Gastrocnemius medialis (tissue), 4 donors: Measurements from ENCODE around the gene EEF1G. TPM values are rescaled to one million over a fixed set of nuclear protein-coding genes. Genes with fewer than 3 reads are reported as not detected.

Experiments
- ATAC-seq, 2 donors: fragments of 150-250 bp; one replicate each; pipeline ENCODE4 v1.9.1; 2016
- DNase-seq, 2 donors: peaks; one replicate each; pipeline ENCODE4 v3.0.0-alpha.2; 2019
- H3K27ac ChIP-seq, 4 donors: fragments of 200-600 bp; sonication (generic); 1 replicate in 1 of 4; 2 replicates in 3 of 4; pipeline ENCODE4 v1.5.1; 2016 to 2018; ENCODE audit warnings: mild to moderate bottlenecking in 2 of 4, moderate library complexity in 1 of 4
- H3K27me3 ChIP-seq, 3 donors: fragments of 200-600 bp; sonication (generic) in 2 of 3; 1 replicate in 1 of 3; 2 replicates in 2 of 3; pipeline versions ENCODE4 v1.5.1 to v1.6.0; 2016 to 2019; ENCODE audit warnings: mild to moderate bottlenecking in 1 of 3, moderate library complexity in 1 of 3
- H3K36me3 ChIP-seq, 2 donors: fragments of 200-600 bp; sonication (generic) in 1 of 2; one replicate each; pipeline ENCODE4 v1.5.1; 2017 to 2018
- H3K4me1 ChIP-seq, 2 donors: fragments of 200-600 bp; sonication (generic) in 1 of 2; one replicate each; pipeline ENCODE4 v1.5.1; 2016 to 2017; ENCODE audit warnings: mild to moderate bottlenecking in 2 of 2
- H3K4me3 ChIP-seq, 4 donors: fragments of 200-600 bp; sonication (generic) in 3 of 4; 1 replicate in 1 of 4; 2 replicates in 3 of 4; pipeline ENCODE4 v1.5.1; 2016 to 2019; ENCODE audit warnings: mild to moderate bottlenecking in 2 of 4
- H3K9me3 ChIP-seq, 3 donors: fragments of 200-600 bp; sonication (generic) in 2 of 3; 1 replicate in 1 of 3; 2 replicates in 2 of 3; pipeline ENCODE4 v1.5.1; 2016 to 2019
- CTCF ChIP-seq, 5 experiments: fragments of 450-650 bp in 3 of 5; fragments of 200-600 bp in 2 of 5; sonication (generic) in 2 of 5; IDR thresholded peaks in 4 of 5; conservative IDR thresholded peaks in 1 of 5; 1 replicate in 4 of 5; 2 replicates in 1 of 5; pipeline ENCODE4 v1.5.1; 2016 to 2019; ENCODE audit warnings: antibody characterized with exemption in 5 of 5, mild to moderate bottlenecking in 3 of 5, moderate library complexity in 3 of 5
- POLR2A ChIP-seq, 2 donors: fragments of 450-650 bp; IDR thresholded peaks; one replicate each; pipeline ENCODE4 v1.6.1; 2017; ENCODE audit warnings: antibody characterized with exemption in 2 of 2, mild to moderate bottlenecking in 2 of 2, moderate library complexity in 2 of 2
- in situ Hi-C, 4 donors: fragments of 200-750 bp; cut with MboI; loops; one replicate each; pipeline versions ENCODE4 v1.15.0 to v1.8.0; 2017; ENCODE audit warnings: low sequenced_read_pairs in 4 of 4
- intact Hi-C: fragments of 100-400 bp; cut with DNase I; formaldehyde crosslinking; loops from one replicate; pipeline ENCODE4 v1.15.1; 2023; ENCODE audit warnings: low total_unique reads
- total RNA-seq, 4 donors: library from RNA; depleted of rRNA; stranded (reverse); fragments of >200 nt; gene quantifications; one replicate each; pipeline versions ENCODE4 v1.1.0 to v1.2.3, GENCODE V29; 2016

EEF1G gene
- total RNA-seq, 4 donors from 2014 or later, result 1,797 to 2,946 (median 1,897) TPM

DNA sequence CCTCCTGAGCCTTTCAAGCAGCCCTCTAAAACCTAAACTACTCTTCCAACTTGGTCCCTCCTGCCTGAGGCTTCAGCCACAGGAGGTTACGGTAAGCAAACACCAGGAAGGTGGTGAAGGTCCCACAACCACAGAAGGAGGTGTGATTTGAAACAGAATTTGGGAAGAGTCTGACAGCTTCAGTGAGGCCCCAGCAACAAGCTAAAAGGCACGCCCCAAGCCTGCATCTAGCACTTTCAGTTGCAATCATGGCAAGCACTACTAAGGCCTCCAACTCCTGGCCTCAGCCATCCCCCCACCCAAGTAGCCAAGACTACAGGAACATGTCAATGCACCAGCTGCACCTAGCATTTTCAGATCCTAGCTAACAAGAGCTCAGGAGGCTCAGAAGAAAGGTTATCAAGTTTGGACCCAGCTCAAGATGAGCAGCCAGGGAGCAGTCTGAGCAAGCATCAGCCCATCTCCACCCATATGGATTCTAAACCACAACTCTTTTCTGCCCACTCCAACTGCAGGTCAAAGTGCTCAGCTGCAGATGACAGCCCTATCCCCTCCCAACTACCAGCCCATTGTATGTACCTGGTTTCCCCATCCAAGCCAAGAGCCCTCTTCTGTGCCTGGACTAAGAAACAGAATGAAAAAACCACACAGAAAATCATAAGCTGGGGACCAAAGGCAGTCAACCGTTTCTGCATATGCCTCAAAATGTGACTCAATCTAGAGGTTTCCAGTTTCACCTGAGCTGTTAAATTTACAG, 16.6 kb downstream of the EEF1G start:
- Histone ChIP-seq H3K9me3 (no peaks in the 10 kb centered on the region), H3K4me1 (peaks cover 82 to 83% of the 10 kb centered on the region in 2 donors), H3K36me3 (peaks cover 0 to 26% of the 10 kb centered on the region in 2 donors), H3K4me3 (peak overlapping the region in 1 of 4 donors; percentile 23), H3K27me3 (no peaks in the 10 kb centered on the region), H3K27ac (peak overlapping the region; percentile 97 to 100 (median 100))
- no peak for ATAC-seq
- in situ Hi-C loops, result loop anchor here in 2 of 4 donors (10.0 kb wide), 3 partner anchors 62 to 162 kb away; no protein-coding TSS in a partner anchor
- intact Hi-C loops, result no loop called here
- DNase-seq, result no peak
- TF ChIP-seq POLR2A (IDR thresholded peaks at IDR 0.05) (no peak), CTCF (IDR thresholded peaks at IDR 0.05 in 4 of 5, conservative IDR thresholded peaks at IDR 0.05 in 1 of 5) (no peak)

GRCh38 chr11:62556108-62556874, 17.4 kb downstream of the EEF1G start:
- Histone ChIP-seq H3K36me3 (peaks cover 0 to 22% of the 10 kb centered on the region in 2 donors), H3K27me3 (no peaks in the 10 kb centered on the region), H3K4me3 (peak overlapping the region in 2 of 4 donors; percentile 8 to 23), H3K27ac (peak overlapping the region; percentile 97 to 100 (median 100)), H3K9me3 (no peaks in the 10 kb centered on the region), H3K4me1 (peaks cover 86 to 90% of the 10 kb centered on the region in 2 donors)
- DNase-seq (peak; percentile 89 to 94), ATAC-seq (peak; percentile 40 to 42)
- in situ Hi-C loops (loop anchor here in 2 of 4 donors (10.0 kb wide), 3 partner anchors 61 to 161 kb away; no protein-coding TSS in a partner anchor), intact Hi-C loops (no loop called here)
- TF ChIP-seq POLR2A (IDR thresholded peaks at IDR 0.05), result peak in 1 of 2 donors; percentile 35
- TF ChIP-seq CTCF (IDR thresholded peaks at IDR 0.05 in 4 of 5, conservative IDR thresholded peaks at IDR 0.05 in 1 of 5), result no peak

DNA sequence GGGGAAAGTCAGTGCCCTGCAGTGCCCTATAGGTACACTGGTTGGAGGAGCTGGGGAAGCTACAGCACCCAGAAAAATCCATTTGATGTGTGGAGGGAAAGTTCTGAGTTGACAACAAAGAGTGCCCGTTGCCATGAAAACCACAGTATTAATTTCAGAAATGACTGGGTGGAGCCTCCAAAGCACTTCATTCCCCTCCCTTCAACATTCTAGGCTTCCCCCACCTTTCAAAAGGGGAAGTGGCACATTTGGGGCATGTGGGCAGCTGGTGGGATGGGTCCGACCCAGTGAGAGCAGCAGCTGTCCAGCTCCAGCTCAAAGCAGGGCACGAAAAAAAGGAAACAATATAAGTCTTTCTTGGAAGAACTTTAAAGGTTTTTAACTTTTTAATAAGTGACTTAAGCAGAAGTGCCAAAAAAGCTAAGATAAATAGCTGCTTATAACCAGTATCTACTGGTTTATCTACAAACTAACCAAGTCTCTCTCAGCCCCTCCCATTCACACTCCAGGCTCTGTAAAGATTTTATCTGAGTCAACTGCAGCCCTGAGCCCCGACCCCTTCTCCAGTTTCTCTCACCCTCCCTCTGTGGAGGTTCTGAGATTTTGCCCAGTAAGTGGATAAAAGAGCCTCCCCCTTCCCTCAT, 18.1 kb downstream of the EEF1G start:
- ATAC-seq, result no peak
- in situ Hi-C loops (loop anchor here in 2 of 4 donors (10.0 kb wide), 3 partner anchors 61 to 161 kb away; no protein-coding TSS in a partner anchor), intact Hi-C loops (no loop called here)
- Histone ChIP-seq H3K4me3 (peak overlapping the region in 2 of 4 donors; percentile 8 to 23), H3K36me3 (peaks cover 0 to 22% of the 10 kb centered on the region in 2 donors), H3K4me1 (peaks cover 86 to 90% of the 10 kb centered on the region in 2 donors), H3K27ac (peak overlapping the region; percentile 97 to 100 (median 100)), H3K27me3 (no peaks in the 10 kb centered on the region), H3K9me3 (no peaks in the 10 kb centered on the region)
- no peak for DNase-seq
- no peak for TF ChIP-seq POLR2A (IDR thresholded peaks at IDR 0.05)
- TF ChIP-seq CTCF (IDR thresholded peaks at IDR 0.05 in 4 of 5, conservative IDR thresholded peaks at IDR 0.05 in 1 of 5), result no peak

DNA sequence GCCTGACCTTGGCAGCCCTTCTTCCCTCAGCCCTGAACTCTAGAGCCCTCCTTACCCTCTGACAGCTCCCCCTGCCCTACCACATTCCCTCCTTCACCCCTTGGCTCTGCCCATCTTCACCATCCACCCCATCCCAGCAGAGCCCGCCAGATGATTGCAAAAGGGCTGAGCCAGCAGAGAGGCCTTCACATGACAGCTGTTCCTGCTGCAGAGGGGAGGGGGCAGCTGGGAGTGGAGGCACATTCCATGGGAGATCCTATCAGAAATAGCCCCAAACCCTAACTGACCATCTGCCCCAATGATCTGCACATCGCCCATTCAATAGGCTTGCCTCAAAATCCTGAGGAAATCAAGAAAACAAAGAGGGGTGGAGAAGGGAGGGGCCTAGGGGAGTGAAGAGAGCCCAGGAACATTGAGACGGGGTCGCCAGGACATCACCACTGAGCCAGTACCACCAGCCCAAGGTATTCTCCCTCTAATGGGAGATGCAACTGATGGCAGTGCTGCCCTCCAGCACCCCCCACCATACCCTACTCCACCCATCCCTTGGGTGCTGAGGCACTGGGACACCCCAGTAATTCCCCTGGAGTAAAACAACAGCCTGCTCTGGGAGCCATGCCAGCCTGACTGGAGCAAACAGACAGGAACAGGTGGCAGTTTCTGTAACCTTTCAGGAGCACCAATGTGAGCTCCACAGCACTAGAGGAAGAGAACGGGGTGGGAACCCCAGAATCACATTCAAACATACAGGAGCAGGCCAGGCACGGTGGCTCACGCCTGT, 19.1 kb downstream of the EEF1G start:
- Histone ChIP-seq H3K27me3 (no peaks in the 10 kb centered on the region), H3K9me3 (no peaks in the 10 kb centered on the region), H3K27ac (peak overlapping the region; percentile 97 to 100 (median 100)), H3K4me3 (peak overlapping the region in 1 of 4 donors; percentile 41), H3K4me1 (peaks cover 85 to 89% of the 10 kb centered on the region in 2 donors), H3K36me3 (peaks cover 0 to 18% of the 10 kb centered on the region in 2 donors)
- intact Hi-C loops (no loop called here), in situ Hi-C loops (loop anchor here in 2 of 4 donors (10.0 kb wide), 3 partner anchors 60 to 160 kb away; no protein-coding TSS in a partner anchor)
- peak; percentile 21 to 40 for ATAC-seq
- DNase-seq, result peak; percentile 80 to 94
- TF ChIP-seq POLR2A (IDR thresholded peaks at IDR 0.05) (no peak), CTCF (IDR thresholded peaks at IDR 0.05 in 4 of 5, conservative IDR thresholded peaks at IDR 0.05 in 1 of 5) (no peak)
